Measurements from ENCODE around the gene FADS3. TPM values are rescaled to one million over a fixed set of nuclear protein-coding genes. Genes with fewer than 3 reads are reported as not detected.

The FADS3 gene
- total RNA-seq, 3 donors from 2014 or later: 8.4 to 21.0 (median 11.5) TPM

DNA sequence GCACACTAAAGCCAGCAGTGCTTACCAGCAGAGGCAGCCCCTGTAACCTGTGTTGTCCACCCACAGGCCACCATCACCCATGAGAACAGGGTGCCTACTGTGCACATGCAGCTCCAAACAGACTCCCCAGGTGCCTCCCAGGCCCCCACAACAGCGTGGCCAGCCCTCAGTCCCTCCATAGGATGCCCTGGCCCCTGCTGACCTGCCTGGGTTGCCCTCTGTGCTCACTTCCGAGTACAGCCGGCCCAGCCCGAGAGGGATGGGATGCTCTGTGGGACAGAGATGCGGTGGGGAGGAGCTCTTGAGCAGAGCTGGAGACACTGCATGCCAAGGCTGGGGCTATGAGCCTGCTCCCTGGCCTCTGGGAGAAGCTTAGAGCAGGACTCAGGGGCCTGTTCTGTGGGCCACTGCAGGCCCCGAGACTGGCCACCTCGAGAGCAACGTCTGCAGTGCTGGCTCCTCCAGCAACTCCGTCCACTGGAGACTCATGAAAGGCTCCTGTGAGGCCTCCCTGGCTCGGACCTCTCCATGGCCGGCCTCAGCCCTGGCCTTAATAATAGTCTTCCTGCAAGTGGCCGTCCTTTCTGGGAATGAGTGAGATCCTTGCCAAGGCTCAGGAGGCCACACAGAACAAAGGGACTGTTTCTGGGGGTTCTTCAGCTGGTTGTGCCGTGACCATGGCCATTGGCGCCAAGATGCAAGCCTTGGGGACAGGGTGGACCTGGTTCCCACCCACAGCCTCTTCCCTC, 36.2 kb downstream of the FADS3 start:
- no peak for TF ChIP-seq CTCF (IDR thresholded peaks at IDR 0.05)
- Histone ChIP-seq H3K4me1 (ENCODE audit: low read depth) (no peaks in the 10 kb centered on the region), H3K4me3 (no peak overlapping the region), H3K36me3 (ENCODE audit: low read depth) (no peaks in the 10 kb centered on the region), H3K9me3 (no peaks in the 10 kb centered on the region)
- intact Hi-C loops (cut with DNase I, micrococcal nuclease): no loop called here
- peak in 1 of 3 donors; percentile 34 for DNase-seq
- ATAC-seq: no peak

DNA sequence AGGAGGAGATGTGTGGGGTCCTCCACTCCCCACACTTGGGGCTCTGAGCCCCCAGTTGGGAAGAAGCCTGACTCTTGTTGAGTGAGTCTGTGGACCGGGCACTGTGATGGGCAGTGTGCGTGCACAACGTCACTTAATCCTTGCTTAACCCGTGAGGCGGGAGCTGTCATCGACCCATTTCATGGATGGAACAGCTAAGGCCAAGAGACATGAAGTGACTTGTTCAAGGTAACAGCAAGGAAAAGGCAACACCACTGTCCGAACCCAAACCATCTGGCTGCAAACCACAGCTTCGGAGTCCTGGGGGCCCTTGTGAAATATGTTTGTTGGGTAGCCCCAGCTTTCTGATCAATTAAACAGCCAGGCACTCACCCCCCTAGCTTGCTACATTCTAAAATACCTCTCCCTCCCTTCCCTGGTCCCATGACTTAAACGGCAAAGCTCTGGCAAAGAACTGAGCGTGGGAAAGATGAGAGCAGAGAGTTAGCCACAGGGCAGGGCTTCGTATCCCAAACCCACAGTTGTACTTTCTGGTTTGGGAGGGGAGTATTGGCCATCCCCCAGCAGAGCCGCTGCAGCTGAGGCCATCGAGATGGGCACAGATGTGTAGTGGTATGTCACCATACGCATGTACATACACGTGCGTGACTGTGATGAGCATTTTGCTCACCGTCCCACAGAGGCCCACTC, 37.0 kb downstream of the FADS3 start:
- TF ChIP-seq CTCF (IDR thresholded peaks at IDR 0.05): no peak
- no peak for ATAC-seq
- intact Hi-C loops (cut with DNase I, micrococcal nuclease): no loop called here
- no peaks in the 10 kb centered on the region for H3K4me1 ChIP-seq (ENCODE audit: low read depth)
- DNase-seq: no peak
- H3K9me3 ChIP-seq: no peaks in the 10 kb centered on the region
- no peak overlapping the region for H3K4me3 ChIP-seq
- H3K36me3 ChIP-seq (ENCODE audit: low read depth): no peaks in the 10 kb centered on the region

DNA sequence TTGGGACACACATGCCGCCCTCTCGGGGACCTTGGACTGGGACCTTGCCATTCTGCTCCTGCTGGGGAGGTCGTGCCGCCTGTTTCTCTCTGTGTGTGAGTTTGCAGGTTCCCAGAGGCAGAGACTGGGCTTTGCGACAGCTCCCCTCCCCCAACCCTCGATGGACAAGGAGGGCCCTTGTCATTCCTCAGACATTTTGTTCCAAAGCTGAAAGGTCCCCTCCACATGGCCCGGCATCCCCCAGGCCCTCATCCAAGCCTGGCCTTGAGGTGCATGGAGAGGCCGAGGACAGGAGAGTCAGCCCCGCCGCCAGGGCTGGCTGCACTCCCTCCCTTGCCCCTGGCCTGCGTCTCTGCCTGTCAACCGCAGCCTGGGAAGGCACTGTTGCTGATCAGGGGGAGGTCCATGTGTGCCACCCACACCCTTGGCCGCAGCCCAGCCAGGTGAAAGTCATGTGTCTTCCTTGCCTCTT, 37.6 kb downstream of the FADS3 start:
- no peak for TF ChIP-seq CTCF (IDR thresholded peaks at IDR 0.05)
- Histone ChIP-seq H3K9me3 (no peaks in the 10 kb centered on the region), H3K36me3 (ENCODE audit: low read depth) (no peaks in the 10 kb centered on the region), H3K4me3 (no peak overlapping the region), H3K4me1 (ENCODE audit: low read depth) (no peaks in the 10 kb centered on the region)
- intact Hi-C loops (cut with DNase I, micrococcal nuclease): no loop called here
- ATAC-seq (no peak), DNase-seq (no peak)

- DNase-seq (no peak), ATAC-seq (no peak)
- intact Hi-C loops (cut with DNase I, micrococcal nuclease): no loop called here
- no peaks in the 10 kb centered on the region for H3K4me1 ChIP-seq (ENCODE audit: low read depth)
- no peak for TF ChIP-seq CTCF (IDR thresholded peaks at IDR 0.05)
- H3K9me3 ChIP-seq: no peaks in the 10 kb centered on the region
- H3K4me3 ChIP-seq: no peak overlapping the region
- H3K36me3 ChIP-seq (ENCODE audit: low read depth): no peaks in the 10 kb centered on the region
Measured at GRCh38 chr11:61851900-61852295, 39.4 kb downstream of the FADS3 start.

DNA sequence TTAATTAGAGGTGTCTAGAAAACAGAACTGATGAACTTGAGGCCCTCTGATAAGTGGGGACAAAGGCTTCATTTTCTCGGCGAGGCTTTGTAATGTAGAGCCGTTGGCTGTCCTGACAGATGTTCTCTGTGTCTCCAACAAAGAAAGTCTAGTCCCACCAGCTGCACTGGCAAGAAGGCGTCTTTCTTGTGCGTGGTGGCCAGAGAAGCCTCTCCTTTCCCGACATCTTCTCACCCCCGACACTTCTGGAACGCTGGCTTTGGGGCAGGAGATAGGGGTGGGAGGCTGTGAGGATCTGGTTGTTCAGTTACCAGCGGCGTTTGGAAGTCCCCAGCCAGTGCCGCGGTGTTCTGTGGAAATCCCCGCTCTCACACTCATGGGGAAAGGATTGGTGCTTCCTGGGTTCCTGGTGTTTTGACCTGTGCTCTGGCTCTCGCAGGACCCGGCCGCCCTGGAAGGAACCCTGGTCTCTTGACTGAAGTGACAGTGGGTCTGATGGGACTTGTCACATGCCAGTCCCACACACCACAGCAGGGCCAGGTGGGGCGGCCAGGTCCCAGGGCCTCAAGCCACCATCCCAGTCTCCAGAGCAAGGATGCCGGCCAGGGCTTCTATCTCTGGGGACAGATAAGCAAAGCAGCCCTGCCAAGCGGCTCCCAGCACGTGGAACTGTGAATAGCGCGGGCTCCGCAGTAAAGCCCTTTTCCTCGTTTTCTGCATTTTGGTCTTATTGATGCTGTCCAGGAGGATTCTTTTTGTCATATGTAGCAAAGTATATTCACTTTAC, 40.0 kb downstream of the FADS3 start:
- ATAC-seq: no peak

More for the DNA sequence above, 40.0 kb downstream of the FADS3 start:
- Histone ChIP-seq H3K4me1 (ENCODE audit: low read depth) (no peaks in the 10 kb centered on the region), H3K9me3 (no peaks in the 10 kb centered on the region), H3K4me3 (no peak overlapping the region), H3K36me3 (ENCODE audit: low read depth) (no peaks in the 10 kb centered on the region)
- peak in 1 of 3 donors; percentile 42 for DNase-seq
- intact Hi-C loops (cut with DNase I, micrococcal nuclease): no loop called here
- no peak for TF ChIP-seq CTCF (IDR thresholded peaks at IDR 0.05)
